ENCODE data around the gene CYB5R4.

CYB5R4 gene

DNA sequence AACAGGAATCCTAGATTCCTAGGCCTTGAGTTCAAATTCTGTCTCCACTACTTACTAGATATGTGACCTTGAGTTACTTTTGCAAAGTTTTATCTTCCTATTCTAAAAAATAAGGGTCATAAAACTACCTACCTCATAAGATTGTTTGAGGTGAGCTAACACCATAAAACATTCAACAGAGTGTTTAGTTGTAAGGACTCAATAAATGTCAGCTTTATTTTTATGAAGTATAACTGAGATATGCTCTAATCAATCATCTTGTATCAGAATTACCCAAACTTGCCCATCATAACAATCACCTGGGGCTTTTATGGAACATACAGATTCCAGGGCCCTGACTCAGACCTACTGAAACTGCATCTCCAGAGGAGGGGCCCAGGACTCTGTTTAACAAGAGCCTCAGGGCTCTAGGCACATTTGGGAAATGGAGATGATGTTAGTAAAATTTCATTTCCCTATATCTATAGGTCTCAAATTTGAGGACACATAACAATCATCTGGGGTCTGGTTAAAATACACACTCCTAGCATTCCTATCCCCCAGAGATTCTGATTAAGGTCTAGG, 138.6 kb downstream of the CYB5R4 start:
- DNase-seq: no peak

DNA sequence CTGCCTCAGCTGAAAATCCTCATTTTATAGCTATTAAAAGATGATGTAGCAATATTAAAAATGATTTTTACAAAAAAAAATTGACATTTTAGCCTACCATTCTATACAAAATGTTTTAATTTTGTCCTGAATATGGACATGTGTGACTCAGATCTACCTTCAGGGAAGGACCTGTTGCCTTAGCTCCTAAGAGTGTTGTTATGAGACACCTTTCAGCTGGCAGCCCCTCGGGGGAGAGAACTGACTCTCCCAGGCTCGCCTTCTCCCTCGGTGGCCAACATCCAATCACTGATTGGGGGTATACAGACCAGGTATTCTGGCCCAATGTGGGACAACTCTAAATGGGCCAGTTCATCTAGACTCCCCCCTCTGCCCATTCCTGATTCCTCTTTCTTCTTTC, 141.6 kb downstream of the CYB5R4 start:
- DNase-seq: no peak

DNA sequence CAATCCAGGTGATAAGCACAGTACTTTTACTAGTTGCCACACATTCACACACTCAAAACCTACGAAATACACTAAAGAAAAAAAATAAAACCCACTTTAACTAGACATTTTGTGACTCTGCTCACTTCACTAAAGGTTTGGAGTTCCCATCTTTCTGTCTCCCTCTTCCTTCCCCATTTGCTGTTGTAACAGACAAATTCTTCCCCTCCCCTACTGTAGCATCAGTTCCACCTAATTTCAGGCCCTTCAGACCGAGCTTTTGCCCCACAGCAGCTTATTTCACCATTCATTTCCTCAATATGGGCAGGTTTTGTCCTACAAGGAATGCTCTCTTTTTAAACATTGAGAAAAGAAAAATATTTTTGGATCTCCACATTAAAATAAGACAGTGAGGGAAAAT, 142.7 kb downstream of the CYB5R4 start:
- no peak for DNase-seq

DNA sequence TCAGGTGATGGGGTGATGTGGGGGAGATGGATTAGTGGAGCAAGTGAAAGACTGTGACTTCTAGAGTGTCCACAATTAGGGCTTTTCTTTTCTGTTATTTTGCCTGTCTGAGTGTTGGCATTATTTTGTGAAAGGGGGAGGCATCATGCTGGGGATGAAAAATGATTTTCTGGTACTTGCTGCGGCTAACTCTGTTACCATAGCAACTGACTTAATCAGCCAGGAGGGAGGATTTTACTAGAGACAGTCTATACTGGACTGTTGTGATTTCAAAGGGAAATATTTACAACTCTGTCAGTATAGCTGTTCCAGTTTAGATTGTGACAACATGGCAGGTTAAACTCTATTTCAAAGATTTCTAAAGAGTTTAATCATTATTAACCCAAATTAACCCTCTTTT, 143.6 kb downstream of the CYB5R4 start:
- DNase-seq: no peak

DNA sequence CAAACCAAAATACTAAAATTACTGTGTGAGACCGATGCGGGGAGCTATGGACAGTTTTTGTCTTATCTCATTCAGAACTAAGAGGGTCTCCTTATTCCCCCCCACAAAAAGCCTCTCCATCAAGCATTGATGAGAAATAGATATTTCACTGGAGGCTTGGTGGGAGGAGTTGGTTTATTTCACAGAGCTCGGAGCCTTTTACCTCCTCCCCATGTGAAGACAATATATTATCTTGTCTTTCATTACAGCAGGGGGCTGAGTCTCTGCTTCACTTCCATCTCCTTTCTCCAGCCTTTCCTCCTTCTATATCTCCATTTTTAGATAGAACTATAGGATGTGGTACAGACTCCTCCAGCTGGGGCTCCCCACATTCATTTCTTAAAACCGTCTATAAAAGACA, 144.2 kb downstream of the CYB5R4 start:
- no peak for DNase-seq

DNA sequence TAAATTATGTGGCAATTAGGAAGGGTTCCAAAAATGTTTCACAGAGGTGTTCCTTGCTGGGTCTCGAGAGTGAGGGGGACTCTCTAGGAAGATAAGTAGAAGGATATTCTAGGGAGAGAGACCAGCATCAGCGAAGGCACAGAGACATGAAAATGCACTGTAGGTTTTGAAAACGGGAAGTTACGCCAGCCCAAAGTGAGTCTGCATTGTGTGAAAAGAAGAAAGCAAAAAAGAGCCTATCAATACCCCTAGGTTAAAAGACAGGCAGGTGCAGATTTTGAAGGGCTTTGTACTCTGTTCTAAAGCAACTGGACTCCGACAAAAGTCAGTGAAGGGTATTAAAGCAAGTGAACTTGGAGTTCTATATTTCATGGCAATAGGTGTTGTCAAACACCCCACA, 148.4 kb downstream of the CYB5R4 start:
- DNase-seq: no peak

DNA sequence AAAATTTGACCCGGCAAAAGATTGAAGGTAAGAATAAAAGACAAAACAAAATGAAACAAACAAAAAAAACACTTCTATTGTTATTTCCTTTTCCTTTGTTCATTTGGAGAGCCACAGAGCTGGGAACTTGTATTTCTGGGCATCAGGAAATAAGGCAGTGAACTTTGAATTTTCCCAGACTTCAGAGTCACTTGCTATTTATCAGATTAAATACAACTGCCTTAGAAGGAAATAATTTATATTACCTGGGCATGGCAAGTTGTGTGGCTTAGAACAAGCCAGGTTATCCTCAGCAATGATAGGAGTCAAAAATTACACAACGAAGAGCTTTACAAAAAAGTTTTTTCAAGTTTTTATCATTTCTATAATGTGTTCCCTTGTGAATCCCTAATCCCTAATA, 153.9 kb downstream of the CYB5R4 start:
- DNase-seq: no peak

DNA sequence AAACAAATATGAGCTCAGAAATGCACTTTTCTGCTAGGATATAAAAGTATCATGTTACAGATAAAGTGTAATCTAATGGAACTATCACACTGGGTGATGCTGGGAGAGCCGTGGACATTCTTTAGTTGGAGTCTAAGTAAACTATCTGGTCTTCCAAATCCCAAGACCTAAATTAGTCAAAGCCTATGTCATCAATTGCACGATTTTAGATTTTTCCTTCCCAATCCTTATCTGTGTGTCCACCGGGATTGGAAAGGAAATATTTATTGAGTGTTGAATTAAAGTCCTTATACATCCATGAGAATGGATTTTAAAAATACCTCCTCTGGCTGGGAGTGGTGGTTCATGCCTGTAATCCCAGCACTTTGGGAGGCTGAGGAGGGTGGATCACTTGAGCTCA, 154.4 kb downstream of the CYB5R4 start:
- DNase-seq: no peak

DNA sequence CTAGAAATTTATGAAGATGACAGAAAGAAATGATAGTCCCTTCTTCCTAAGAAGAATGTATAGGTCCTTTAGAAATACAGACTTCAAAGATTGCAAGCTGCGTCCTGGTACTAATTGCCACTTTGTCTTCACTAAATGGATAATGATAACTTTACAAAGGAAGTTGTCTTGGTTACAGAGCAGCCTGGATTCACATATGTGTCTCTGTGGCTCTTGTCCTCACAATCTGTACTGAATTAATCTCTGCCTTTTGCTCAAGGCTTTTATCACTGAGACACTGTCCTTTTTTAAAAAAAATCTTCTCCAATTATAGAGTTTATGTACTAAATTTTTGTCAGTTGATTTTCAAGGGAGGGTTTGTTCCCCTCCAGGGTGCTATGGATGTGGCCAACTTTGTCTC, 156.5 kb downstream of the CYB5R4 start:
- DNase-seq: no peak

Data from NCI-H510A treated with DMSO at 0.1 percent for 48 hours (cell line).